ENCODE results near the gene ARSB.

Gene ARSB

GRCh38 chr5:78830528-78831046 is 154.5 kb downstream of the ARSB start:
- no peak for DNase-seq

GRCh38 chr5:78829811-78830527 is 155.1 kb downstream of the ARSB start:
- no peak for DNase-seq

- DNase-seq: no peak
These were observed 157.4 kb downstream of the ARSB start for GRCh38 chr5:78827725-78828124.

GRCh38 chr5:78824831-78825281 is 160.3 kb downstream of the ARSB start:
- DNase-seq: no peak

GRCh38 chr5:78823196-78823595 is 161.9 kb downstream of the ARSB start:
- no peak for DNase-seq

GRCh38 chr5:78821536-78822021 is 163.5 kb downstream of the ARSB start:
- DNase-seq: no peak

GRCh38 chr5:78819707-78820106 is 165.4 kb downstream of the ARSB start:
- DNase-seq: no peak

GRCh38 chr5:78819166-78819565 is 165.9 kb downstream of the ARSB start:
- no peak for DNase-seq

GRCh38 chr5:78816143-78816765 is 168.9 kb downstream of the ARSB start:
- no peak for DNase-seq

- DNase-seq: no peak
These were observed 171.1 kb downstream of the ARSB start for GRCh38 chr5:78813906-78814530.

- DNase-seq: no peak
These were observed 171.8 kb downstream of the ARSB start for GRCh38 chr5:78813286-78813685.

- no peak for DNase-seq
These were observed 173.2 kb downstream of the ARSB start for GRCh38 chr5:78811866-78812265.

GRCh38 chr5:78811121-78811817 is 173.8 kb downstream of the ARSB start:
- DNase-seq: no peak

- DNase-seq: no peak
These were observed 174.8 kb downstream of the ARSB start for GRCh38 chr5:78810098-78810920.

- DNase-seq: no peak
These were observed 175.7 kb downstream of the ARSB start for GRCh38 chr5:78809444-78809843.

GRCh38 chr5:78808818-78809217 is 176.3 kb downstream of the ARSB start:
- no peak for DNase-seq

GRCh38 chr5:78808380-78808779 is 176.7 kb downstream of the ARSB start:
- no peak for DNase-seq

GRCh38 chr5:78806544-78806943 is 178.6 kb downstream of the ARSB start:
- DNase-seq: no peak

GRCh38 chr5:78805474-78806124 is 179.5 kb downstream of the ARSB start:
- no peak for DNase-seq

GRCh38 chr5:78804995-78805394 is 180.1 kb downstream of the ARSB start:
- DNase-seq: no peak

- DNase-seq: no peak
These were observed 181.2 kb downstream of the ARSB start for GRCh38 chr5:78803941-78804340.

- no peak for DNase-seq
These were observed 181.8 kb downstream of the ARSB start for GRCh38 chr5:78803353-78803752.

Measured in NCI-H1930 (cell line).